SK-N-MC (cell line): ENCODE data around the gene ENTREP1.

ENCODE experiments used
- EZH2 ChIP-seq: fragments of 200-600 bp; sonication (generic); IDR thresholded peaks from one replicate; pipeline ENCODE4 v1.6.1; 2017; ENCODE audit warnings: antibody characterized with exemption
- FOXP2 ChIP-seq: optimal IDR thresholded peaks from 2 replicates; pipeline ENCODE3; 2011; ENCODE audit warnings: mild to moderate bottlenecking, moderate library complexity; ENCODE audit not compliant: insufficient read depth; ENCODE audit errors: extremely low read length, control extremely low read depth
- POLR2AphosphoS5 ChIP-seq: IDR thresholded peaks from 2 replicates; pipeline ENCODE4 v1.6.1; 2012; ENCODE audit warnings: mild to moderate bottlenecking, low read depth, low read length, borderline replicate concordance

GRCh38 chr9:69355232-69355631, 30.2 kb downstream of the ENTREP1 start:
- TF ChIP-seq EZH2 (no peak), POLR2AphosphoS5 (no peak), FOXP2 (no peak)
